ENCODE data around the gene SAP30. TPM values are rescaled to one million over a fixed set of nuclear protein-coding genes. Genes with fewer than 3 reads are reported as not detected.

Gene SAP30
- total RNA-seq, result 10 to 100 TPM; 35.2 to 36.4 TPM

GRCh38 chr4:173370477-173371291 is at the start of gene SAP30:
TSS of gene SAP30 (plus strand) at chr4:173370954. CDS start at chr4:173371183, 229 bp downstream.
- POLR2A ChIA-PET, result interaction anchor here (0.5 to 7.0 kb wide), 10 partner anchors 12 to 1129 kb away, joined by 3 to 131 read pairs (median 4); partner anchors contain the start of genes GALNT7 and HMGB2
- CTCF ChIA-PET, result interaction anchor here (0.8 to 2.0 kb wide), 3 partner anchors 34 to 57 kb away, joined by 3 to 13 read pairs (median 4); partner anchors contain the start of gene HMGB2

GRCh38 chr4:173325007-173325736 is 45.6 kb upstream of the SAP30 start:
- POLR2A ChIA-PET, result no interaction called here

GRCh38 chr4:173328236-173328901 is 42.4 kb upstream of the SAP30 start:
- ChIA-PET CTCF (no interaction called here), POLR2A (interaction anchor here (1.2 kb wide), 1 partner anchor 41 kb away, joined by 3 read pairs; no protein-coding TSS in a partner anchor)

More at GRCh38 chr4:173325007-173325736, 45.6 kb upstream of the SAP30 start:
- CTCF ChIA-PET, result no interaction called here

GRCh38 chr4:173330590-173330989 is 40.2 kb upstream of the SAP30 start:
- CTCF ChIA-PET, result interaction anchor here (0.9 to 1.1 kb wide), 3 partner anchors 39 to 176 kb away, joined by 3 read pairs; no protein-coding TSS in a partner anchor
- POLR2A ChIA-PET, result no interaction called here

- CTCF ChIA-PET, result interaction anchor here (1.6 kb wide), 1 partner anchor 12 kb away, joined by 5 read pairs; no protein-coding TSS in a partner anchor
- POLR2A ChIA-PET, result interaction anchor here (4.7 kb wide), 1 partner anchor 38 kb away, joined by 131 read pairs; the partner anchor contains the start of gene SAP30
Measured at GRCh38 chr4:173332021-173332487, 38.7 kb upstream of the SAP30 start.

- ChIA-PET CTCF (interaction anchor here (1.6 to 1.9 kb wide), 2 partner anchors 14 to 37 kb away, joined by 5 to 13 read pairs; partner anchors contain the start of gene SAP30), POLR2A (interaction anchor here (1.0 to 4.7 kb wide), 4 partner anchors 14 to 165 kb away, joined by 3 to 131 read pairs (median 5); partner anchors contain the start of genes GALNT7 and SAP30)
Measured at GRCh38 chr4:173332963-173333657, 37.6 kb upstream of the SAP30 start.

GRCh38 chr4:173333658-173334084 is 37.1 kb upstream of the SAP30 start:
- ChIA-PET CTCF (interaction anchor here (1.0 to 1.9 kb wide), 3 partner anchors 14 to 39 kb away, joined by 3 to 13 read pairs (median 5); partner anchors contain the start of gene SAP30), POLR2A (interaction anchor here (1.0 to 4.7 kb wide), 4 partner anchors 15 to 165 kb away, joined by 3 to 131 read pairs (median 5); partner anchors contain the start of genes GALNT7 and SAP30)

GRCh38 chr4:173334085-173334890 is 36.5 kb upstream of the SAP30 start, which contains the start of gene HMGB2:
TSS of gene HMGB2 (minus strand) at chr4:173334358. CDS start at chr4:173333649, 709 bp downstream.
- ChIA-PET CTCF (interaction anchor here (0.9 to 1.9 kb wide), 3 partner anchors 13 to 38 kb away, joined by 3 to 13 read pairs (median 3); partner anchors contain the start of gene SAP30), POLR2A (interaction anchor here (0.6 to 4.7 kb wide), 6 partner anchors 15 to 166 kb away, joined by 3 to 131 read pairs (median 4); partner anchors contain the start of genes GALNT7 and SAP30)

GRCh38 chr4:173334891-173335752 is 35.6 kb upstream of the SAP30 start:
- ChIA-PET CTCF (interaction anchor here (0.9 to 1.9 kb wide), 3 partner anchors 14 to 38 kb away, joined by 3 to 13 read pairs (median 3); partner anchors contain the start of gene SAP30), POLR2A (interaction anchor here (0.6 to 4.7 kb wide), 2 partner anchors 35 to 78 kb away, joined by 4 to 131 read pairs; partner anchors contain the start of gene SAP30)

- CTCF ChIA-PET, result interaction anchor here (1.1 to 2.0 kb wide), 2 partner anchors 21 to 34 kb away, joined by 3 to 4 read pairs; partner anchors contain the start of gene SAP30
Measured at GRCh38 chr4:173337463-173337862, 33.3 kb upstream of the SAP30 start.

GRCh38 chr4:173343832-173344397 is 26.8 kb upstream of the SAP30 start:
- ChIA-PET POLR2A (no interaction called here), CTCF (no interaction called here)

More at GRCh38 chr4:173337463-173337862, 33.3 kb upstream of the SAP30 start:
- POLR2A ChIA-PET, result no interaction called here

GRCh38 chr4:173345648-173346047 is 25.1 kb upstream of the SAP30 start:
- ChIA-PET POLR2A (no interaction called here), CTCF (no interaction called here)

- POLR2A ChIA-PET, result interaction anchor here (1.2 kb wide), 1 partner anchor 23 kb away, joined by 3 read pairs; no protein-coding TSS in a partner anchor
- CTCF ChIA-PET, result no interaction called here
Measured at GRCh38 chr4:173346074-173346473, 24.7 kb upstream of the SAP30 start.

GRCh38 chr4:173347467-173347866 is 23.3 kb upstream of the SAP30 start:
- ChIA-PET CTCF (interaction anchor here (1.0 kb wide), 1 partner anchor 334 kb away, joined by 3 read pairs; no protein-coding TSS in a partner anchor), POLR2A (no interaction called here)

GRCh38 chr4:173357939-173358338 is 12.8 kb upstream of the SAP30 start:
- POLR2A ChIA-PET, result no interaction called here
- CTCF ChIA-PET, result no interaction called here
